Middle frontal gyrus (tissue), 1 donor: Measurements from ENCODE around the gene ATF6B.

Source experiments
- DNase-seq: peaks from one replicate; pipeline ENCODE4 v3.0.0-alpha.2; 2015; ENCODE audit warnings: low spot score; ENCODE audit errors: extremely low spot score

ATF6B gene

GRCh38 chr6:32132110-32132509 lies 4.1 kb upstream of the ATF6B start:
- no peak for DNase-seq

GRCh38 chr6:32131439-32131948 lies 3.4 kb upstream of the ATF6B start:
- DNase-seq = no peak

- no peak for DNase-seq
Measured at GRCh38 chr6:32129297-32130088, 1.4 kb upstream of the ATF6B start.

DNA sequence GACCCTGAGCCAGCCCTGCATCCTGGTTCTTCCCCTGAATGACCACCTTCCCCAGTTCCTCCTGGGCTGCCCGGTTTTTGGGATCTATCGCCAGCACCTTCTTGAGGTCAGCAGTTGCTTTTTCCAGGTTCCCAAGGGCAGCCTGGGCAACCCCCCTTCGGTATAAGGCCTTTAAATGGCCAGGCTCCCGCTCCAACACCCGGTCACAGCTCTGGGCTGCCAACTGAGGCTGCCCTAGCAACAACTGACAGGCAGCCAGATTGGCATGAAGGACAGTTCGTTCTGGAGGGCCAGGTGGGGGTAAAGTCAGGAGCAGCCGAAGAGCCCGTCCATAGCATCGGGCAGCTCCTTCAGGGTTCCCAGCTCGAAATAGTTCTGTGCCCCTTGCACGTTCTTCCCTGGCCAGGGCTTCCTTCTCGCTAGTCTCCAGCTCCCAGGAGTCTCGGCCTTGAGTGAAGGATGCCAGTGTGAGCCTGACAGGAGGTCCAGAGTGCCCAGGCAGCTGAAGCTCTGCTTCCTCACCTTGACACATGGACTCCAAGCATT lies 778 bp upstream of the ATF6B start:
- DNase-seq = no peak

GRCh38 chr6:32127409-32127716 lies 683 bp downstream of the ATF6B start:
- no peak for DNase-seq

- DNase-seq = no peak
Measured at GRCh38 chr6:32126880-32127279, 1.2 kb downstream of the ATF6B start.

DNA sequence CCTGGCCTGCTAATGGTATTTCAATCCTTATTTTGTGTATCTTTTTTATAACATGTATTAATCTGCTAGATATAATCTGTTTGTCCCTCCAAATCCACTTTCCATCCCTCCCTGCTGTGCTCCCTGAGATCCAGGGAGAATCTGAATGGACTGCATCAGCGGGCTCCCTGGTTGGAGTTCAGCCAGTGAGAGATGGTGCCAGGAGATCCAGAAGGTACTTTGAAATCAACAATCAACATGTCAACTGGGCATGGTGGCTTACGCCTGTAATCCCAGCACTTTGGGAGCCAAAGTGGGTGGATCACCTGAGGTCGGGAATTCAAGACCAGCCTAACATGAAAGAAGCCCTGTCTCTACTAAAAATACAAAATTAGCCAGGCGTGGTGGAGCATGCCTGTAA lies 4.4 kb downstream of the ATF6B start:
- no peak for DNase-seq

DNA sequence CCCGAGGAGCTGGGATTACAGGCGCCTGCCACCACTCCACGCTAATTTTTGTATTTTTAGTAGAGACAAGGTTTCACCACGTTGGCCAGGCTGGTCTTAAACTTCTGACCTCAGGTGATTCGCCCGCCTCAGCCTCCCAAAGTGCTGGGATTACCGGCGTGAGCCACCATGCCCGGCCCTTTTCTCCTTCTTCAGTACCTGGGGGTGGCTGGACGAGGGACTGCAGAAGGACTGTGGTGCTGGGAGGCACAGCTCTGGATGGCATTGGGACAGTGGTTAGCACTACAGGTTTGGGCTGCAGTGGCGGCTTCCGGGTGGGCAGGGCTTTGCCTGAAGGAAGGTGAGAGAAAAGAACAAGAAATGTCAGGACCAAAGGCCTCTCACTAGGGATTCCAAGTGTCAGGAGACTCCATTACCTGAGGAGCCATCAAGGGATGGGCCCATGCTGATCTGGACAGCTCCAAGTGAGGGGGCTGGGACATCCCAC lies 7.4 kb downstream of the ATF6B start:
- DNase-seq = no peak

DNA sequence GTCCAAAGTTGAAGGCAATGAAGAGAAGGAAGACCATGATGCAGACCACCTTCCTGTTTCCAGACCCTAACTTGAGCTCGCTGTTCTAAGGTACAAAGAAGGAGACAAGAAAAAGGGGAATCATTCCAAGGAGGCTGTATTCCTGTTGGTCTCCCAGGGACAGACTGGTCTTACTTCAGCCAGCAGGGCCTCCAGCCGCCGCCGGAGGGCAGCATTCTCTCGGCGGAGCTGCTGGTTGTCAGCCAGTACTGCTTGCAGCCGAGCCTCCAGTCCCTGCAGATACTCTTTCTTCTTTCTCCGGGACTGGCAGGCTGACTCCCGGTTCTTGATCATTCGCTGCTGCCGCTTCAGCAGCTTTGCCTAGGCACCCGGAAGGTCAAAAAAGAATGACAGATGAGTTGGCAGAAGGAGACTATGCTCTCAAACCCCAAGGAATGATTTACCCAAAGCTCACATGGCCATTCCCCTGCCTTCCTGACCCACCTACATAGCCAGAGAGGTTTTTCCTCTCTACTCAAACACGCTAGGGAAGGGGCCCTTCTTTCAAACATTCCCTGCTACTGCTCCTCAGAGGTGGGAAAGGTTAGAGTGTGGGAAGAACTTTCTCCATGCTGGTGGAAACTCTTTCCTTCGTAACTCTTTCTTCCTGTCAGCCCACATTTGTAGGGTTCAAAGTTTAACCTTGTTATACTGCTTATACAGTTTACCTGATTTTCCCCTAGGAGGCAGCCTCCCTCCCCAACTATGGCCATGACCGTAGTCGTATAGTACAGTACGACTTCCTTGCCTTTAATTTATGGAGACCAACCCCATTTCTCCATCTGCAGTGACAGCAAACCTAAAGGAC lies 9.0 kb downstream of the ATF6B start:
- DNase-seq = peak; percentile 72

GRCh38 chr6:32117461-32117860 lies 10.6 kb downstream of the ATF6B start:
- no peak for DNase-seq

DNA sequence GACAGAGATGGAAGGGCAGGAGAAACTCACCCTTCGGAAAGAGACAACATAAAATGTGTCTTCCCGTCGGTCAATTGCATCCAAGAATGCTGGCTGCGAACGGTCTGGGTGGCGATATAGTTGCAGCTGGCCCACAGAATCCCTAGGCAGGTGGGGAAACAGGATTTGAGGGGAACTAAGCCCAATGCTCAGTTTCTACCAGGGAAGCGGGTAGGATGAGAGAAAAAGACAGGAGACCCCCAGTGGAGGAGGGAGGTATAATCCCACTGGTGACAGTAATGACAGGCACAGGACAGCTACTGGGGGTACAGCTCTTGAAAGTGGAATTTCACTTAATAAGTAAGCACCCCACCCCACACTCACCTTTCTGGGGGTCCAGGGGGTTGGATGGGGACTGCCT lies 11.4 kb downstream of the ATF6B start:
- no peak for DNase-seq

DNA sequence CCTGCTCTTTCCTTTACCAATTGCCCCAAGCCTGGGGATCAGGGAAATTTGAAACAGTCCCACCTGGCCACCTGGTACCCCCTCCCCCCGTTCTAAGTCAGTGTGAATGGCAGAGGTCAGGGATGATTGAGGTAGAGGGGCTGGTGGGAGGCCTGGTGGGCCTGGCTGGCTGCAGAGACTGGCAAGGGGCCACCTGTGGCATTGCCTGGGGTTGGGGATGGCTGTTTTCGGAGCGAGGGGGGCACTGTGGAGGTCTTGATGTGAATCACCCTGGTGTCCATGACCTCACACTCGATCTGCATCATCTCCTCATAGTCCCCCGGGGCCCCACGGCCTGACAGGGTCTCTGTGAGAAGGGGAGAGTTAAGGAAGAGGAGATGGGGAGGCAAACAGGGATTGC lies 12.4 kb downstream of the ATF6B start:
- no peak for DNase-seq

- no peak for DNase-seq
Measured at GRCh38 chr6:32114796-32115195, 13.2 kb downstream of the ATF6B start.

DNA sequence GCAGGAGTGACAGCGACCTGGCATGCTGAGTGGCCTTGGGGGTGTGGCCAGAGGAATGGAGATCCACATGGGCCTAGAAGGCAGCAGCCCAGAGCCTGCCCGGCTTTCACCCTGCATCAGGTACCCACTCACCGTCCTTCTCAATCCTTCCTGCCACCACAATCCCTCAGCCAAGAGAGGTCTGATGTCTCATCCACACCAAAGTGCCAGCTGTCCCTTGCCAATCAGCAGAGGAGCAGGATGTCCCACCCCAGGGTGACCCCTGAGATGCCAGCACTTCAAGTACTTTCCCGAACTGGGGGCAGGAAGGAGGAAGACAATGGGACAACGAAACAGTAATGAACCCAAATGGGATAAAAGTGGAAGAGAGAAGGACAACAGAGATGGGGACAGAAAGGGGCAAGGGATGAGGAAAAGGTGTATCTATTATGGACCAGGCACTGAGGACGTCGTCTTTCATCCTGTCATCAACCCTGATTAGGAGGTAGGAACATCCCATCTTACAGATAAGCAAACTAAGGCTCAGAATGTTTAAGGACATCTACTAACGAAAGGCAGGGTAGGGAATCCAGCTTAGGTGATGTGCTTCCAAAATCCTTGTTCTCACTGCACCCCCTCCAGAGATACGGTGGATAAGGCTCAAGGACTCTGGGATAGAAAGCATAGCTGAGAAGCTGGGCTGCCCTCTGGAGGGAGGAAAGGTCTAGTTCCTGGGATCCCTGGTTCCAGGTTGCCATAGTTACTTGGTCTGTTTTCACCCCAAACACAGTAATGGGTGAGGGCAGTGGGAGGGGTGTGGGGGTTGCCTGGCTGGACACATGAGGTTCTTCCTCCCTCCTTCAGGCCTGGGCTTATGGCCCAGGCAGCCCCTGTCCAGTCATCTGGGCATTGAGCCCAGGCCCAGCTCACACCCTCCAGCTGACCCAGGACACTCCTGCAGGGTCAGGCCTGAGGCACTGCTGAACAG lies 14.4 kb downstream of the ATF6B start:
- no peak for DNase-seq

DNA sequence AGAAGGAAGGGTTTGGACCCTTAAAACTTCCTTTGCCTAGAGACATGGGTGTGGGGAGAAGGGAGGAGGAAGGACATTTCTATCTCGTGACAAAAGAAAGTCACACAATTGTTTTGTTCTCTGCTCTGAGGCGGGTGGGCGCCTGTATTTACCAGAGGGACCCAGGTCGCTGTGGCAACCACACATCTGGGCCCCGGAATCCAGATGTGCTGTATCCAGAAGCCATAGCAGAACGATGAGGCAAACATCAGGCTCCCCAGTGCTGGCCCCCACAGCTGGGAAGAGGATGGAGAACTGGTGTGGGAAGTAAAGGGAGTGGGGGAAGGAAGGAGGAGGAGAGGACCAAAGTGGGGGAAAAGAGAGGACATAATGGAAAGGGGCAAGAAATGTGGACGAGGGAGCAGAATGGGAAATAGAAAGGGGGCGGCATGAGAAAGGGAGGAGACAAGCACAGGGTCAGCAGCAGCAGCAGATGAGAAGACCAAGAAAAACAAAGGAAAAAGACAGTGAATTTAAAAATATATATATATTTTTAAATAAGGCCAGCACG lies 15.5 kb downstream of the ATF6B start:
- DNase-seq = no peak

DNA sequence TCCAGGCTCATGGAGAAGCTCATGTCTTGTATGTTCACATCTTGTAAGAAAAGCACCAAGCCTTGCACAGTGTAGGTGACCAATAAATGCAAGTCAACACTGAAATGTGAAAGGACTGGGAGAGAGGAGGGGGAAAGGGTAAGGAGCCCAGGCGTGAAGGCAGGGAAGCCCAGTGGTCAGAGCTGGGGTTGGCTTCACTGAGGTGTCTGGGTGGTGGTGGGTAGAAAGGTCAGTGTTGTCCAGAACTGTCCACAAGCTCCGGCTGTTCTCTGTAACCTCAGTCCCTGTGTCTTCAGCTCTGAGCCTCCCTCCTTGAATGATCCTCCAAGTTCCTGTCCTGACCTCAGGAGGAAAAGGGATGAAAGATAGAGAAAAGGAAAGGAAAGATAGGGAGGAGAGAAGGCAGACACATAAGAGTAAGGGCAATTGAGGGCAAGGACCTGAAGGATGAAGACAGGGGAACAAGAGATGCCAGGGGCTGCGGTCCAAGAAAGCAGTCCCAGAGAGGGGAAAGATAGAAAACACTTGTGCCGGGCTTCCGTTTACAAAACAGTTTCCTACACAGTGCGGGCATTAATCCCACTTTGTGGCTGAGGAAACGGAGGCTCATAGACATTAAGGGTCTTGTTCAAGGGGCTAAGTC lies 16.5 kb downstream of the ATF6B start:
- no peak for DNase-seq

DNA sequence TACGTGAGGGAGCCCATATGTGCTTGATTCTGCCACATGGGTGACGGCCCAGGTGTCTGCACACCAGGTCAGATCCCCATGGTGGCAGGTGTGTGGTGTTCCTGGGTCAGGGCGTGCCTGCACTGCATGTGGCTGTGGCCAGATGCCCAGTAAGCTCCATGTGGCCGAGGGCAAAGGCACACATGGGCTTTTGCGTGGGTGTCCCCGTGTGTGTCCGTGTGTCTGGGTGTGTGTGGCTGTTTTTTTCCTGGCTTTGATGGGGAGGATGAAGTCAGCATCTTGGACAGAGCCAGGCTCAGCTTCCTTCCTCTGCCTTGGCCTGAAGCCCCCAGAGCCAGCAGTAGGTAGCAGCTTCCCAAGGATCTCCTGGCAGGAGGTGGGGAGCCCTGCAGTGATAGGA lies 17.4 kb downstream of the ATF6B start:
- no peak for DNase-seq

GRCh38 chr6:32109765-32110160 lies 18.3 kb downstream of the ATF6B start:
- no peak for DNase-seq

DNA sequence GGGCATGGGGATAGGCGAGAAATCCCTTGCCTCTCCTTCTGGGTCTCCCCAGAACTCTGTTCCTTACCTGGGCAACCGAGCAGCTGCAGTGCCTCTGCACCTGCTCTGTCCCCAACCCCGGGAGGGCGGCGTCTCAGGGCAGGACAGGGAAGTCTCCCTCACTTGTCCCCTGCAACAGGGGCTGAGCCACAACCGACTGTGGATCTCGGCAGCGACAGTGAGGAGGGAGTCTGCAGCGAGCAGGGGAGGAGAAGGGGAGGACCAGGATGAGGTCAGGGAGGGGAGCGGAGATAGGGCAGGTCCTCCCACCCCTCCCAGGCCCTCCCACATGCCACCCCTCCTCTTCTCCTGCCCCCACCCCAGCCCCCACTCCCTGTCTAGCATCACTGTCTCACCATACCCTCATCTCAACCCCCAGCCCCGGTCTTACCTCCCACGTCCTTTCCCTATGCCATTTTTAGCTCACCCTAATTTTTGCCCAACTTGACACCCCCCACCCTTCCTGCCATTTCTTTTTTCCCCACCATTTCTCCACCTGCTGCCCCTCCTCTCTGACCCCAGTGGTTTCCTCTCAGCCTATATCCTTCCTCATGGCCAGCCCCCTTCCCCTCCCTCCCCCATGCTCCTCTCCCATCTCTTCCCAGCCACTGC lies 18.8 kb downstream of the ATF6B start, which contains the start of gene TNXB:
TSS of gene TNXB (minus strand) at position 225 of the 651 bp plus-strand sequence. CDS start 11,140 bp downstream, outside the sequence.
- no peak for DNase-seq

GRCh38 chr6:32108727-32109113 lies 19.3 kb downstream of the ATF6B start:
- DNase-seq = no peak
